PFSK-1 (cell line): ENCODE results near the gene VPS52.

Experiments used
- FOXP2 ChIP-seq: optimal IDR thresholded peaks from 2 replicates; pipeline ENCODE3; 2011; ENCODE audit warnings: borderline replicate concordance, control low read depth, inconsistent platforms; ENCODE audit not compliant: insufficient read depth; ENCODE audit errors: extremely low read length, extremely low read depth
- POLR2AphosphoS5 ChIP-seq: IDR thresholded peaks from 2 replicates; pipeline ENCODE4 v1.6.1; 2012; ENCODE audit warnings: low read depth, mild to moderate bottlenecking, control low read depth, low read length, moderate library complexity
- SIN3A ChIP-seq: IDR thresholded peaks from 2 replicates; pipeline ENCODE4 v1.6.1; 2012; ENCODE audit warnings: mild to moderate bottlenecking, low read length, moderate library complexity, borderline replicate concordance; ENCODE audit not compliant: insufficient read depth
- TAF1 ChIP-seq: IDR thresholded peaks from 2 replicates; pipeline ENCODE4 v1.6.1; 2012; ENCODE audit warnings: low read length, control low read depth, borderline replicate concordance; ENCODE audit not compliant: insufficient read depth
- TF ChIP-seq, protein P1 (sequence below), 2 experiments: IDR thresholded peaks; 2 replicates each; pipeline versions ENCODE4 v1.6.1 to v1.8.0; 2011 to 2012; ENCODE audit warnings: low read depth in 2 of 2, low read length in 2 of 2, control low read depth in 1 of 2, inconsistent platforms in 1 of 2, mild to moderate bottlenecking in 1 of 2, moderate library complexity in 1 of 2; ENCODE audit not compliant: insufficient read depth in 1 of 2

VPS52 gene

DNA sequence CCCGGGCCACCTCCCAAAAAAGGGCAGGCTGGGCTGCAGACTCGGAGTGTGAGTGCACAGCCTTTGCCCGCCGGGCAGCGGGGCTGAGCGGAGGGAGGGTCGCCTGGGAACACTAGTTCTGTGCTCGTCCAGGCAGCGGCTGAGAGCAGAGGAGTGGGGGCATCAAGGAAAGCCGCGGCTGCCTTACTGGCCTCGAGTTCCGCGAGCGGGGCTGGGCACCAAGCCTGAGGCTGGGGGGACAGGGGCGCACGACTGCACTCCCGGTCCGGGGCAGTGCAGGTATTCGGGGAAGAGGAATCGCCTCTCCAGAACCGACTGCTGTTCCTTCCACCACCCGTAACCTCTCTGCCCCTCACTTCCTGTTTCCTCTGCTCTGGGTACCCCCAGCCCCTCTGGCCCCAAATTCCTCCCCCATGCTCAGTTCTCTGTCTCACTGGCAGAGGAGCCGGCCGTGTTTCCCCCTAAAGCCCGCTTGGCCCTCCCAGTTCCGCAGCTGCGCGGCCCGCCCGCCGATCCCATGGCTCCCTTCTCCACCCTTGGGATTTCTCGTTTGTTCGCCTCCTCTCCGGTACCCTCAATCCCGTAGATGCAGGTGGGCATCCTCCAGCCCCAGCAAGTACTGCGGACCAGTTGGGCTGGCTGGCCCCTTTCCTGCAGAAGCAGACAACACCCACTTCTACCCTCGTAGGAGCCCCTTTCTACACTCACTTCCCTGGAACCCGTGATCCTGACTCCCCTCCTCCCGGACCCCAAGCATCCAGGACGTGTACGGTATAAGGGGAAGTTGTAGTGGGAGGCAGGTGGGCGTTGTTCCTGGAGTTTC, 58.3 kb downstream of the VPS52 start:
- peak; percentile 43; the same call in 1 of the 2 replicates for TF ChIP-seq POLR2AphosphoS5
- TF ChIP-seq SIN3A, result no peak

DNA sequence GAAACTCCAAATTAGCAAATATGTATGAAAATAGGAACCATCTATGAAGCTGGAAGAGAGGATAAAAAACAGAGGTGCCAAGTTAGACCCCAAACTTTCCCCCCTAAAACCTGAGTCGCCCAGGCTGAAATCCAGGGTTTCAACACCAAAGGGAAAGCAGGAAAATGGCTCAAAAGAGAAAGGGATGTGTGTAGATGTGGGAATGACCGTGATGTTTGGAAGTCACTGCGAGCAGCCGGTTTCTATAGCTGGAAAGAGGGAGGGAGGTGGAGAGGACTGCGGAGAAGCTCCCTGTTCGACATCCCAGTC, 58.9 kb downstream of the VPS52 start:
- TF ChIP-seq POLR2AphosphoS5 (no peak), FOXP2 (no peak), TAF1 (no peak)

DNA sequence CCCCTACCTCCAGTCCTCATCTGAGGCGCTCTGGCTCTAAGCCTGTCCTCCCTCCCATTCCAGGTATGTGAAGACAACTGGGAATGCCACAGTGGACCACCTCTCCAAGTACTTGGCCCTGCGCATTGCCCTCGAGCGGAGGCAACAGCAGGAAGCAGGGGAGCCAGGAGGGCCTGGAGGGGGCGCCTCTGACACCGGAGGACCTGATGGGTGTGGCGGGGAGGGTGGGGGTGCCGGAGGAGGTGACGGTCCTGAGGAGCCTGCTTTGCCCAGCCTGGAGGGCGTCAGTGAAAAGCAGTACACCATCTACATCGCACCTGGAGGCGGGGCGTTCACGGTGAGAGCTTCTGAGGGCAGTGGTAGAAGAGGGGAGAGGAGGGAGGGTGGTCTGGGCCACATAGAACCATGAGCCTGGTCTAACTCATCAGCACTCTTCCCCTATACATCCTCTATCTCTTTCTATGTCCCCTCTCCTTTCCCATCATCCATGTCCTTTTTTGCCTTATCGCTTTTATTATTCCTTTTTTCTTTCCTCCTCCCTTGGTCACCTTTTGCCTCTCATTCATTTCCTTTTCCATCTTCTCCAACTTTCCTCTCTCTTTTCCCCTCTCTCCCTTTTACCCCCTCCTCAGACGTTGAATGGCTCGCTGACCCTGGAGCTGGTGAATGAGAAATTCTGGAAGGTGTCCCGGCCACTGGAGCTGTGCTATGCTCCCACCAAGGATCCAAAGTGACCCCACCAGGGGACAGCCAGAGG, 59.8 kb downstream of the VPS52 start:
- no peak for TF ChIP-seq POLR2AphosphoS5
- TF ChIP-seq FOXP2, result no peak
- TF ChIP-seq SIN3A, result no peak
- TF ChIP-seq TAF1, result no peak
- TF ChIP-seq, protein P1, sequence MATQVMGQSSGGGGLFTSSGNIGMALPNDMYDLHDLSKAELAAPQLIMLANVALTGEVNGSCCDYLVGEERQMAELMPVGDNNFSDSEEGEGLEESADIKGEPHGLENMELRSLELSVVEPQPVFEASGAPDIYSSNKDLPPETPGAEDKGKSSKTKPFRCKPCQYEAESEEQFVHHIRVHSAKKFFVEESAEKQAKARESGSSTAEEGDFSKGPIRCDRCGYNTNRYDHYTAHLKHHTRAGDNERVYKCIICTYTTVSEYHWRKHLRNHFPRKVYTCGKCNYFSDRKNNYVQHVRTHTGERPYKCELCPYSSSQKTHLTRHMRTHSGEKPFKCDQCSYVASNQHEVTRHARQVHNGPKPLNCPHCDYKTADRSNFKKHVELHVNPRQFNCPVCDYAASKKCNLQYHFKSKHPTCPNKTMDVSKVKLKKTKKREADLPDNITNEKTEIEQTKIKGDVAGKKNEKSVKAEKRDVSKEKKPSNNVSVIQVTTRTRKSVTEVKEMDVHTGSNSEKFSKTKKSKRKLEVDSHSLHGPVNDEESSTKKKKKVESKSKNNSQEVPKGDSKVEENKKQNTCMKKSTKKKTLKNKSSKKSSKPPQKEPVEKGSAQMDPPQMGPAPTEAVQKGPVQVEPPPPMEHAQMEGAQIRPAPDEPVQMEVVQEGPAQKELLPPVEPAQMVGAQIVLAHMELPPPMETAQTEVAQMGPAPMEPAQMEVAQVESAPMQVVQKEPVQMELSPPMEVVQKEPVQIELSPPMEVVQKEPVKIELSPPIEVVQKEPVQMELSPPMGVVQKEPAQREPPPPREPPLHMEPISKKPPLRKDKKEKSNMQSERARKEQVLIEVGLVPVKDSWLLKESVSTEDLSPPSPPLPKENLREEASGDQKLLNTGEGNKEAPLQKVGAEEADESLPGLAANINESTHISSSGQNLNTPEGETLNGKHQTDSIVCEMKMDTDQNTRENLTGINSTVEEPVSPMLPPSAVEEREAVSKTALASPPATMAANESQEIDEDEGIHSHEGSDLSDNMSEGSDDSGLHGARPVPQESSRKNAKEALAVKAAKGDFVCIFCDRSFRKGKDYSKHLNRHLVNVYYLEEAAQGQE (IDR thresholded peaks at IDR 0.05; ENCODE audit: insufficient read depth in 1 of 2, low read depth in 2 of 2, low read length in 2 of 2), result no peak

DNA sequence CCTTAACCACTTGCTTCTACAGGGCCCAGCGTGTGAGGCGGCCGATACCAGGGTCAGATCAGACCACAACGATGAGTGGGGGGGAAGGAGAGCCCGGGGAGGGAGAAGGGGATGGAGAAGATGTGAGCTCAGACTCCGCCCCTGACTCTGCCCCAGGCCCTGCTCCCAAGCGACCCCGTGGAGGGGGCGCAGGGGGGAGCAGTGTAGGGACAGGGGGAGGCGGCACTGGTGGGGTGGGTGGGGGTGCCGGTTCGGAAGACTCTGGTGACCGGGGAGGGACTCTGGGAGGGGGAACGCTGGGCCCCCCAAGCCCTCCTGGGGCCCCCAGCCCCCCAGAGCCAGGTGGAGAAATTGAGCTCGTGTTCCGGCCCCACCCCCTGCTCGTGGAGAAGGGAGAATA, 60.5 kb downstream of the VPS52 start:
- no peak for TF ChIP-seq SIN3A
- no peak for TF ChIP-seq FOXP2
- TF ChIP-seq TAF1, result no peak
- no peak for TF ChIP-seq POLR2AphosphoS5
- TF ChIP-seq, protein P1 (IDR thresholded peaks at IDR 0.05; ENCODE audit: insufficient read depth in 1 of 2, low read depth in 2 of 2, low read length in 2 of 2), result no peak

DNA sequence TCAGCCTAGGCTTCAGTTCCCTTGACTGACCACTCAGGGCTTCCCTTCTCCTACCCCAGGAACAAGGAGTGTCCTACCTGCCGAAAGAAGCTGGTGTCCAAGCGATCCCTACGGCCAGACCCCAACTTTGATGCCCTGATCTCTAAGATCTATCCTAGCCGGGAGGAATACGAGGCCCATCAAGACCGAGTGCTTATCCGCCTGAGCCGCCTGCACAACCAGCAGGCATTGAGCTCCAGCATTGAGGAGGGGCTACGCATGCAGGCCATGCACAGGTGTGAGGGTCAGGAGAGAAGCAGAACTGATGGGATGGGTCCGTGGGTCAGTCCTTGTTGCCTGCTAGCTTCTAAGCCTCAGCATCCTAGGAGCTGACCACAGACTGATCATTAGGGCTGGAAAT, 61.8 kb downstream of the VPS52 start:
- TF ChIP-seq FOXP2 (no peak), SIN3A (no peak), POLR2AphosphoS5 (no peak), TAF1 (no peak)
- TF ChIP-seq, protein P1 (IDR thresholded peaks at IDR 0.05; ENCODE audit: insufficient read depth in 1 of 2, low read depth in 2 of 2, low read length in 2 of 2), result no peak
